Measurements from ENCODE around the gene PCDHA1.

GRCh38 chr5:140923601-140924000 is 137.7 kb downstream of the PCDHA1 start:
- TF ChIP-seq POLR2AphosphoS5 (IDR thresholded peaks at IDR 0.05; ENCODE audit: low read depth, low read length) (no peak), TAF1 (IDR thresholded peaks at IDR 0.05; ENCODE audit: borderline replicate concordance, insufficient read depth, low read length) (no peak), SIN3A (IDR thresholded peaks at IDR 0.05; ENCODE audit: borderline replicate concordance, insufficient read depth, low read length) (no peak), FOXP2 (optimal IDR thresholded peaks at IDR 0.05; ENCODE audit: borderline replicate concordance, extremely low read depth, extremely low read length, insufficient read depth) (no peak)
- TF ChIP-seq, protein P1, sequence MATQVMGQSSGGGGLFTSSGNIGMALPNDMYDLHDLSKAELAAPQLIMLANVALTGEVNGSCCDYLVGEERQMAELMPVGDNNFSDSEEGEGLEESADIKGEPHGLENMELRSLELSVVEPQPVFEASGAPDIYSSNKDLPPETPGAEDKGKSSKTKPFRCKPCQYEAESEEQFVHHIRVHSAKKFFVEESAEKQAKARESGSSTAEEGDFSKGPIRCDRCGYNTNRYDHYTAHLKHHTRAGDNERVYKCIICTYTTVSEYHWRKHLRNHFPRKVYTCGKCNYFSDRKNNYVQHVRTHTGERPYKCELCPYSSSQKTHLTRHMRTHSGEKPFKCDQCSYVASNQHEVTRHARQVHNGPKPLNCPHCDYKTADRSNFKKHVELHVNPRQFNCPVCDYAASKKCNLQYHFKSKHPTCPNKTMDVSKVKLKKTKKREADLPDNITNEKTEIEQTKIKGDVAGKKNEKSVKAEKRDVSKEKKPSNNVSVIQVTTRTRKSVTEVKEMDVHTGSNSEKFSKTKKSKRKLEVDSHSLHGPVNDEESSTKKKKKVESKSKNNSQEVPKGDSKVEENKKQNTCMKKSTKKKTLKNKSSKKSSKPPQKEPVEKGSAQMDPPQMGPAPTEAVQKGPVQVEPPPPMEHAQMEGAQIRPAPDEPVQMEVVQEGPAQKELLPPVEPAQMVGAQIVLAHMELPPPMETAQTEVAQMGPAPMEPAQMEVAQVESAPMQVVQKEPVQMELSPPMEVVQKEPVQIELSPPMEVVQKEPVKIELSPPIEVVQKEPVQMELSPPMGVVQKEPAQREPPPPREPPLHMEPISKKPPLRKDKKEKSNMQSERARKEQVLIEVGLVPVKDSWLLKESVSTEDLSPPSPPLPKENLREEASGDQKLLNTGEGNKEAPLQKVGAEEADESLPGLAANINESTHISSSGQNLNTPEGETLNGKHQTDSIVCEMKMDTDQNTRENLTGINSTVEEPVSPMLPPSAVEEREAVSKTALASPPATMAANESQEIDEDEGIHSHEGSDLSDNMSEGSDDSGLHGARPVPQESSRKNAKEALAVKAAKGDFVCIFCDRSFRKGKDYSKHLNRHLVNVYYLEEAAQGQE (IDR thresholded peaks at IDR 0.05; ENCODE audit: insufficient read depth in 1 of 2, low read depth in 2 of 2, low read length in 2 of 2), result no peak
